Measurements from ENCODE around the gene ASCL4.
A peak's percentile ranks its signal among the peaks of the same experiment; 100 is the strongest.
"Not testable (repeated sequence)": the region's sequence is repeated elsewhere in the genome, so short reads cannot be mapped to it uniquely, and the experiment has no call there.

The ASCL4 gene

GRCh38 chr12:107774349-107775029 lies at the start of gene ASCL4:
Gene ASCL4 (plus strand): TSS chr12:107774704. CDS start chr12:107775219, 515 bp downstream.
- no peak for DNase-seq

- DNase-seq: not testable (repeated sequence)
Measured at GRCh38 chr12:107727327-107727726, 47.2 kb upstream of the ASCL4 start.

GRCh38 chr12:107727742-107728141 lies 46.8 kb upstream of the ASCL4 start:
- not testable (repeated sequence) for DNase-seq

- no peak for DNase-seq
Measured at GRCh38 chr12:107730618-107731341, 43.7 kb upstream of the ASCL4 start.

- no peak for DNase-seq
Measured at GRCh38 chr12:107731366-107731765, 43.1 kb upstream of the ASCL4 start.

- DNase-seq: no peak
Measured at GRCh38 chr12:107732365-107732764, 42.1 kb upstream of the ASCL4 start.

- no peak for DNase-seq
Measured at GRCh38 chr12:107734139-107734538, 40.4 kb upstream of the ASCL4 start.

GRCh38 chr12:107735763-107736162 lies 38.7 kb upstream of the ASCL4 start:
- no peak for DNase-seq

- no peak for DNase-seq
Measured at GRCh38 chr12:107736914-107737313, 37.6 kb upstream of the ASCL4 start.

- DNase-seq: no peak
Measured at GRCh38 chr12:107748472-107748871, 26.0 kb upstream of the ASCL4 start.

- no peak for DNase-seq
Measured at GRCh38 chr12:107749083-107749482, 25.4 kb upstream of the ASCL4 start.

GRCh38 chr12:107759410-107759809 lies 15.1 kb upstream of the ASCL4 start:
- DNase-seq: no peak

- DNase-seq: no peak
Measured at GRCh38 chr12:107760207-107760808, 14.2 kb upstream of the ASCL4 start.

- peak; percentile 89 for DNase-seq
Measured at GRCh38 chr12:107760809-107761501, 13.5 kb upstream of the ASCL4 start, which contains the start of gene PRDM4. Gene PRDM4 (minus strand): TSS chr12:107761137. CDS start chr12:107760515, 622 bp downstream.

GRCh38 chr12:107761502-107761904 lies 13.0 kb upstream of the ASCL4 start:
- DNase-seq: no peak

GRCh38 chr12:107762874-107763273 lies 11.6 kb upstream of the ASCL4 start:
- DNase-seq: no peak

- DNase-seq: no peak
Measured at GRCh38 chr12:107764626-107765025, 9.9 kb upstream of the ASCL4 start.

- no peak for DNase-seq
Measured at GRCh38 chr12:107765316-107765715, 9.2 kb upstream of the ASCL4 start.

GRCh38 chr12:107767466-107767865 lies 7.0 kb upstream of the ASCL4 start:
- no peak for DNase-seq

GRCh38 chr12:107775093-107775721 lies 703 bp downstream of the ASCL4 start:
- DNase-seq: no peak

GRCh38 chr12:107776171-107776570 lies 1.7 kb downstream of the ASCL4 start:
- DNase-seq: no peak

- DNase-seq: no peak
Measured at GRCh38 chr12:107778383-107779025, 4.0 kb downstream of the ASCL4 start.
